C4-2B (cell line): ENCODE results near the gene RGP1.

Experiments
- ZFX ChIP-seq: fragments of 450-650 bp; IDR thresholded peaks from 2 replicates; pipeline ENCODE4 v1.6.1; 2017
- TF ChIP-seq, protein P1 (sequence below): fragments of 450-650 bp; conservative IDR thresholded peaks from 2 replicates; pipeline ENCODE4 v1.5.1; 2017; ENCODE audit warnings: mild to moderate bottlenecking

DNA sequence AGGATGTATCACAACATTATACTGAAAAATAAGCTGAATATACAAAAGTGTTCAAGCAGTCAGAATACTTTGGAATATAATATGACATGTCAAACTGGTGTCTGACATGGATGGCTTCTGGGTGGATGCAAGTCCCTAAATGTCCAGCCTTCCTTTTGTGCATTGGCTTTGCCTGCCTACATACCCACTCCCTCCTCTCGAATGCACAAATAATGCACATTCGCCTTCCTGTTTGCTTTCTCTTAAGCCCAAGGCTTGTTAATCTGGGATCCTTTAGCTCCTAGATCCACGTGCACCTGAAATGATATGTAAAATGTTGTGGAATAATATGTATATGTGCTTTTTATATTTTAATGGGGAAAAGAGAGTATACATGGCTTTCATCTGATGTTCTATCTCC, 29.4 kb downstream of the RGP1 start:
- TF ChIP-seq, protein P1, sequence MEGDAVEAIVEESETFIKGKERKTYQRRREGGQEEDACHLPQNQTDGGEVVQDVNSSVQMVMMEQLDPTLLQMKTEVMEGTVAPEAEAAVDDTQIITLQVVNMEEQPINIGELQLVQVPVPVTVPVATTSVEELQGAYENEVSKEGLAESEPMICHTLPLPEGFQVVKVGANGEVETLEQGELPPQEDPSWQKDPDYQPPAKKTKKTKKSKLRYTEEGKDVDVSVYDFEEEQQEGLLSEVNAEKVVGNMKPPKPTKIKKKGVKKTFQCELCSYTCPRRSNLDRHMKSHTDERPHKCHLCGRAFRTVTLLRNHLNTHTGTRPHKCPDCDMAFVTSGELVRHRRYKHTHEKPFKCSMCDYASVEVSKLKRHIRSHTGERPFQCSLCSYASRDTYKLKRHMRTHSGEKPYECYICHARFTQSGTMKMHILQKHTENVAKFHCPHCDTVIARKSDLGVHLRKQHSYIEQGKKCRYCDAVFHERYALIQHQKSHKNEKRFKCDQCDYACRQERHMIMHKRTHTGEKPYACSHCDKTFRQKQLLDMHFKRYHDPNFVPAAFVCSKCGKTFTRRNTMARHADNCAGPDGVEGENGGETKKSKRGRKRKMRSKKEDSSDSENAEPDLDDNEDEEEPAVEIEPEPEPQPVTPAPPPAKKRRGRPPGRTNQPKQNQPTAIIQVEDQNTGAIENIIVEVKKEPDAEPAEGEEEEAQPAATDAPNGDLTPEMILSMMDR, result no peak
- no peak for TF ChIP-seq ZFX
